BLaER1 treated with 17β-estradiol and CSF1 and Interleukin-3, amounts not matched to agents 10 nM and 100 nM (cell line): Measurements from ENCODE around the gene DISC1.

Experiments used
- H3K27ac ChIP-seq, 11 experiments: shearing (Covaris generic); formaldehyde crosslinking; 2 replicates each; pipeline ENCODE4 v1.8.1; 2022
- H3K27me3 ChIP-seq, 11 experiments: shearing (Covaris generic); formaldehyde crosslinking; 2 replicates each; pipeline ENCODE4 v1.8.1; 2022
- H3K36me3 ChIP-seq, 11 experiments: shearing (Covaris generic); formaldehyde crosslinking; 2 replicates each; pipeline ENCODE4 v1.8.1; 2022
- H3K4me1 ChIP-seq, 10 experiments: shearing (Covaris generic); formaldehyde crosslinking; 2 replicates each; pipeline ENCODE4 v1.8.1; 2022
- H3K4me2 ChIP-seq, 11 experiments: shearing (Covaris generic); formaldehyde crosslinking; 2 replicates each; pipeline ENCODE4 v1.8.1; 2022
- H3K4me3 ChIP-seq, 10 experiments: shearing (Covaris generic); formaldehyde crosslinking; 2 replicates each; pipeline ENCODE4 v1.8.1; 2022
- H3K9ac ChIP-seq, 11 experiments: shearing (Covaris generic); formaldehyde crosslinking; 2 replicates each; pipeline ENCODE4 v1.8.1; 2022
- H3K9me3 ChIP-seq, 11 experiments: shearing (Covaris generic); formaldehyde crosslinking; replicated peaks in 1 of 11; 2 replicates each; pipeline ENCODE4 v1.8.1; 2022
- H4K20me1 ChIP-seq, 11 experiments: shearing (Covaris generic); formaldehyde crosslinking; 2 replicates each; pipeline ENCODE4 v1.8.1; 2022
- Cebpa-rat ChIP-seq, 11 experiments: shearing (Covaris generic); IDR thresholded peaks; 2 replicates each; pipeline ENCODE4 v1.8.1; 2022

Gene DISC1

GRCh38 chr1:231927431-231927830 lies 300.8 kb downstream of the DISC1 start:
- no peak overlapping the region for H3K4me2 ChIP-seq
- H4K20me1 ChIP-seq, result peaks cover 0 to 4% (median 0%) of the 10 kb centered on the region in 11 experiments; a peak in 2 of 22 replicates
- H3K27ac ChIP-seq, result no peak overlapping the region
- no peak overlapping the region for H3K4me3 ChIP-seq
- TF ChIP-seq Cebpa-rat (IDR thresholded peaks at IDR 0.05), result no peak
- 0 out of 20 replicates have a peak, but pooled peaks cover 0 to 3% (median 0%) of the 10 kb centered on the region in 10 experiments for H3K4me1 ChIP-seq
- H3K9me3 ChIP-seq, result peaks cover 11 to 16% (median 12%) of the 10 kb centered on the region in 11 experiments; a peak in 20 of 22 replicates
- H3K9ac ChIP-seq, result no peak overlapping the region
- H3K36me3 ChIP-seq, result peaks cover 0 to 28% (median 0%) of the 10 kb centered on the region in 11 experiments; a peak in 4 of 22 replicates
- H3K27me3 ChIP-seq, result no peaks in the 10 kb centered on the region

GRCh38 chr1:231929311-231929710 lies 302.7 kb downstream of the DISC1 start:
- Histone ChIP-seq H3K9me3 (peaks cover 12 to 21% (median 15%) of the 10 kb centered on the region in 11 experiments; a peak in 20 of 22 replicates), H3K4me2 (no peak overlapping the region), H4K20me1 (peaks cover 0 to 4% (median 0%) of the 10 kb centered on the region in 11 experiments; a peak in 1 of 22 replicates), H3K27ac (no peak overlapping the region), H3K36me3 (peaks cover 0 to 35% (median 0%) of the 10 kb centered on the region in 11 experiments; a peak in 4 of 22 replicates), H3K4me3 (no peak overlapping the region), H3K9ac (no peak overlapping the region), H3K4me1 (no peaks in the 10 kb centered on the region), H3K27me3 (no peaks in the 10 kb centered on the region)
- TF ChIP-seq Cebpa-rat (IDR thresholded peaks at IDR 0.05), result no peak

GRCh38 chr1:231930257-231930947 lies 303.8 kb downstream of the DISC1 start:
- H3K27me3 ChIP-seq, result no peaks in the 10 kb centered on the region
- H3K9ac ChIP-seq, result no peak overlapping the region
- no peak overlapping the region for H3K27ac ChIP-seq
- H4K20me1 ChIP-seq, result peaks cover 0 to 4% (median 0%) of the 10 kb centered on the region in 11 experiments; a peak in 1 of 22 replicates
- H3K36me3 ChIP-seq, result peaks cover 0 to 32% (median 0%) of the 10 kb centered on the region in 11 experiments; a peak in 4 of 22 replicates
- no peak overlapping the region for H3K4me3 ChIP-seq
- H3K4me1 ChIP-seq, result 0 out of 20 replicates have a peak, but pooled peaks cover 0 to under 1% (median 0%) of the 10 kb centered on the region in 10 experiments
- H3K4me2 ChIP-seq, result no peak overlapping the region
- H3K9me3 ChIP-seq, result peaks cover 12 to 21% (median 15%) of the 10 kb centered on the region in 11 experiments; a peak in 20 of 22 replicates
- TF ChIP-seq Cebpa-rat (IDR thresholded peaks at IDR 0.05), result no peak

GRCh38 chr1:231931146-231931545 lies 304.6 kb downstream of the DISC1 start:
- no peak overlapping the region for H3K27ac ChIP-seq
- H3K27me3 ChIP-seq, result no peaks in the 10 kb centered on the region
- TF ChIP-seq Cebpa-rat (IDR thresholded peaks at IDR 0.05), result no peak
- no peak overlapping the region for H3K9ac ChIP-seq
- peaks cover 12 to 21% (median 15%) of the 10 kb centered on the region in 11 experiments; a peak in 20 of 22 replicates for H3K9me3 ChIP-seq
- peaks cover 0 to 4% (median 0%) of the 10 kb centered on the region in 11 experiments; a peak in 1 of 22 replicates for H4K20me1 ChIP-seq
- no peak overlapping the region for H3K4me3 ChIP-seq
- H3K4me1 ChIP-seq, result peaks cover 0 to 8% (median 3%) of the 10 kb centered on the region in 10 experiments; a peak in 16 of 20 replicates
- H3K36me3 ChIP-seq, result peaks cover 0 to 24% (median 0%) of the 10 kb centered on the region in 11 experiments; a peak in 4 of 22 replicates
- H3K4me2 ChIP-seq, result no peak overlapping the region

GRCh38 chr1:231931846-231932454 lies 305.4 kb downstream of the DISC1 start:
- no peak overlapping the region for H3K4me3 ChIP-seq
- no peaks in the 10 kb centered on the region for H3K27me3 ChIP-seq
- no peak overlapping the region for H3K9ac ChIP-seq
- no peak for TF ChIP-seq Cebpa-rat (IDR thresholded peaks at IDR 0.05)
- no peak overlapping the region for H3K27ac ChIP-seq
- no peak overlapping the region for H3K4me2 ChIP-seq
- H3K36me3 ChIP-seq, result peaks cover 0 to 24% (median 0%) of the 10 kb centered on the region in 11 experiments; a peak in 4 of 22 replicates
- peaks cover 0 to 4% (median 0%) of the 10 kb centered on the region in 11 experiments; a peak in 1 of 22 replicates for H4K20me1 ChIP-seq
- peaks cover 6 to 16% (median 11%) of the 10 kb centered on the region in 10 experiments for H3K4me1 ChIP-seq
- peaks cover 12 to 21% (median 15%) of the 10 kb centered on the region in 11 experiments; a peak in 20 of 22 replicates for H3K9me3 ChIP-seq

GRCh38 chr1:231933711-231934626 lies 307.4 kb downstream of the DISC1 start:
- Histone ChIP-seq H3K9ac (no peak overlapping the region), H3K36me3 (peaks cover 0 to 25% (median 0%) of the 10 kb centered on the region in 11 experiments; a peak in 3 of 22 replicates), H3K27ac (no peak overlapping the region; a peak in 1 of 22 replicates), H3K4me2 (no peak overlapping the region), H3K9me3 (peaks cover 12 to 21% (median 15%) of the 10 kb centered on the region in 11 experiments; a peak in 20 of 22 replicates), H3K4me1 (peaks cover 13 to 35% (median 28%) of the 10 kb centered on the region in 10 experiments), H3K4me3 (no peak overlapping the region), H3K27me3 (no peaks in the 10 kb centered on the region), H4K20me1 (peaks cover 0 to 13% (median 0%) of the 10 kb centered on the region in 11 experiments; a peak in 3 of 22 replicates)
- TF ChIP-seq Cebpa-rat (IDR thresholded peaks at IDR 0.05), result no peak

- TF ChIP-seq Cebpa-rat (IDR thresholded peaks at IDR 0.05), result no peak
- Histone ChIP-seq H3K27ac (no peak overlapping the region), H3K4me3 (no peak overlapping the region), H3K9ac (no peak overlapping the region), H3K36me3 (peaks cover 0 to 25% (median 0%) of the 10 kb centered on the region in 11 experiments; a peak in 3 of 22 replicates), H3K4me2 (no peak overlapping the region), H3K4me1 (peaks cover 13 to 35% (median 28%) of the 10 kb centered on the region in 10 experiments), H3K9me3 (peaks cover 12 to 21% (median 15%) of the 10 kb centered on the region in 11 experiments; a peak in 20 of 22 replicates), H4K20me1 (peaks cover 0 to 13% (median 0%) of the 10 kb centered on the region in 11 experiments; a peak in 3 of 22 replicates), H3K27me3 (no peaks in the 10 kb centered on the region)
Observed at GRCh38 chr1:231934797-231935196, 308.2 kb downstream of the DISC1 start.

- Histone ChIP-seq H3K36me3 (peaks cover 0 to 31% (median 0%) of the 10 kb centered on the region in 11 experiments; a peak in 5 of 22 replicates), H3K27me3 (no peaks in the 10 kb centered on the region), H3K4me2 (peak overlapping the region in 8 of 11 experiments; percentile 2 to 85 (median 68); a peak in 13 of 22 replicates), H3K9ac (no peak overlapping the region), H3K27ac (peak overlapping the region in 3 of 11 experiments; percentile 16 to 66 (median 61); a peak in 2 of 22 replicates), H3K4me3 (no peak overlapping the region), H3K9me3 (peaks cover 12 to 21% (median 15%) of the 10 kb centered on the region in 11 experiments; a peak in 20 of 22 replicates), H4K20me1 (peaks cover 0 to 13% (median 0%) of the 10 kb centered on the region in 11 experiments; a peak in 3 of 22 replicates), H3K4me1 (peaks cover 13 to 35% (median 28%) of the 10 kb centered on the region in 10 experiments)
- no peak for TF ChIP-seq Cebpa-rat (IDR thresholded peaks at IDR 0.05)
Observed at GRCh38 chr1:231935856-231936255, 309.3 kb downstream of the DISC1 start.
